ENCODE data around the gene MYOCD. TPM values are rescaled to one million over a fixed set of nuclear protein-coding genes. Genes with fewer than 3 reads are reported as not detected.
A peak's percentile ranks its signal among the peaks of the same experiment; 100 is the strongest.

The MYOCD gene
- total and polyA plus RNA-seq, 4 donors = 0.73 to 6.1 (median 3.1) TPM

DNA sequence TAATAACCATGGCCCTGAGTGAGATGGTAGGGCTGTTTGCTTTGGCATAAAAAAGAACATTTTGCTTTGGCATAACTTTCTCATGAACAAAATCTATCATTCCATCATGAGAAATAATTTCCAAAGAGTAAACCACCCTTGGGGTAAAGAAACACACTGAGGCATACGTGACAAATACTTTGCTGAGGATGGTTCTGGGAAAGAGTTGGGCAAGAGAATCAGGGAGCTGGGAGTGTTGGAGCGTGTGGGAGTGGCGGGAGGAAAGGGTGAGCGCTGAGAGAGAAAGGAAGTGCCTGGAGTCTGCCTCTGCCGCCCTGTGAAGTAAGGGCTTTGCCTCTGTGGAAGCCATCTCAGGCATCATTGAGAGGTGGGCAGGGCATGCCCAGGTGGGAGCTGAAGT is 63.4 kb downstream of the MYOCD start:
- Histone ChIP-seq H3K36me3 (ENCODE audit: control insufficient read depth in 4 of 4, insufficient read depth in 4 of 4, low read length in 4 of 4) (no peaks in the 10 kb centered on the region), H3K4me1 (ENCODE audit: control insufficient read depth in 5 of 5, insufficient read depth in 5 of 5, low read length in 5 of 5) (peaks cover 0 to 22% (median 7%) of the 10 kb centered on the region in 5 donors), H3K9me3 (ENCODE audit: control insufficient read depth in 4 of 4, insufficient read depth in 3 of 4, low read length in 3 of 4) (no peaks in the 10 kb centered on the region), H3K4me3 (no peak overlapping the region), H3K27me3 (ENCODE audit: control insufficient read depth in 3 of 3, insufficient read depth in 3 of 3, low read length in 2 of 3) (peaks cover 0 to 2% (median 0%) of the 10 kb centered on the region in 3 donors), H3K9ac (ENCODE audit: insufficient read depth in 1 of 2, low read length in 2 of 2) (no peak overlapping the region), H3K27ac (ENCODE audit: low read depth in 1 of 2, low read length in 1 of 2) (peak overlapping the region in 1 of 2 donors; percentile 92)
- DNase-seq = no peak
- no peak for TF ChIP-seq CTCF (IDR thresholded peaks at IDR 0.05; ENCODE audit: control extremely low read depth, extremely low read depth)
- 72 to 83% methylated on average over 5 of the region's 5 CpGs for WGBS, 2 donors
- no peak for ATAC-seq (ENCODE audit: insufficient read depth, low FRiP score)

DNA sequence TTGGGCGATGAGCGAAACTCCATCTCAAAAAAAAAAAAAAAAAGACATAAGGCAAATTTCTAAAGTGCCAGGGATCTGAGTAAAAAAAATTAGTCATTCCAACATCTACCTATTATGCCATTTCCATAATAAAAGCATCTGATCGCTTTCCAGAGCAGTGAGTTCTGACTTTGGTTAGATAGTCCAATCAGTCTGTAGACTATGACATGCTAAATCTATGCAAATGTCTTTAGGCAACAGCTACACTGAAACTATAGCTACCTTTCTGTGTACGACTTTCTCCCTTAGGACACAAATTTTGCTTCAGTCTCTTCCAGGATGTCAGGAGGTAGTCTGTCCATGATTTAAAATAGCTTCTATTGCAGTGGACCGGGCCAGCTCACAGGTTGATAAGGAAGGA is 64.7 kb downstream of the MYOCD start:
- Histone ChIP-seq H3K36me3 (ENCODE audit: control insufficient read depth in 4 of 4, insufficient read depth in 4 of 4, low read length in 4 of 4) (no peaks in the 10 kb centered on the region), H3K9me3 (ENCODE audit: control insufficient read depth in 4 of 4, insufficient read depth in 3 of 4, low read length in 3 of 4) (no peaks in the 10 kb centered on the region), H3K27me3 (ENCODE audit: control insufficient read depth in 3 of 3, insufficient read depth in 3 of 3, low read length in 2 of 3) (peaks cover 0 to 2% (median 0%) of the 10 kb centered on the region in 3 donors), H3K4me3 (no peak overlapping the region), H3K4me1 (ENCODE audit: control insufficient read depth in 5 of 5, insufficient read depth in 5 of 5, low read length in 5 of 5) (peaks cover 0 to 26% (median 13%) of the 10 kb centered on the region in 5 donors), H3K9ac (ENCODE audit: insufficient read depth in 1 of 2, low read length in 2 of 2) (no peak overlapping the region), H3K27ac (ENCODE audit: low read depth in 1 of 2, low read length in 1 of 2) (peak overlapping the region; percentile 17 to 92)
- ATAC-seq (ENCODE audit: insufficient read depth, low FRiP score) (no peak), DNase-seq (no peak)
- no peak for TF ChIP-seq CTCF (IDR thresholded peaks at IDR 0.05; ENCODE audit: control extremely low read depth, extremely low read depth)
- WGBS, 2 donors = 90% methylated on average over 5 of the region's 5 CpGs

DNA sequence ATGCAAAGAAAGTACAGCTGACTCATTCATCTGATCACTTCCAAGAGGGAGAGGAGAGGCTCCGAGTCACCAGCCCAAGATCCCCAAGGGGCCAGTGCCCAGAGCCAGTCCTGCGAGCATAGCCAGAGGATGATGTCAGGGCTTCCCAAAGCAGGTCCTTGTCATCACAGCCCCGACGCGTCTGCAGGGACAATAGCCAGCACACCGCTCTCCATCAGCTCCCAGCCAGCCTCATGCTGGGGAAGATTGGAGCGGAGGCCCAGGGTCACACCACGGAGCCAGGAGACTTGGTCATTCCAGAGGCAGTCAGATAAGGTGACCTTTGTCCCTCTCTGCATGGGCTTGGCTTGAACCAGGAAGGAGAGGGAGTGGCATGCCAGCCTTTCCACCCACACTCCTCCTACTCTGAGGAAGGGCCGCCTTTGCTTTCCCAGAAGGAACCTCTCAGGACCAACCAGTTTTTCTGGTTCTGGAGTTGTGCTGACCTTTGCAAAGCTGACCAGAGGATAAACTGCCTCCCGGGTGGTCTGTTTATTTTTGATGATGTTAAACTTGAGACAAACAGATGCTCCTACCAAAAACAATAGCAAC is 65.3 kb downstream of the MYOCD start:
- Histone ChIP-seq H3K27ac (ENCODE audit: low read depth in 1 of 2, low read length in 1 of 2) (peak overlapping the region; percentile 7 to 94), H3K4me1 (ENCODE audit: control insufficient read depth in 5 of 5, insufficient read depth in 5 of 5, low read length in 5 of 5) (peaks cover 0 to 30% (median 15%) of the 10 kb centered on the region in 5 donors), H3K9me3 (ENCODE audit: control insufficient read depth in 4 of 4, insufficient read depth in 3 of 4, low read length in 3 of 4) (no peaks in the 10 kb centered on the region), H3K27me3 (ENCODE audit: control insufficient read depth in 3 of 3, insufficient read depth in 3 of 3, low read length in 2 of 3) (peaks cover 0 to 2% (median 0%) of the 10 kb centered on the region in 3 donors), H3K9ac (ENCODE audit: insufficient read depth in 1 of 2, low read length in 2 of 2) (no peak overlapping the region), H3K4me3 (no peak overlapping the region), H3K36me3 (ENCODE audit: control insufficient read depth in 4 of 4, insufficient read depth in 4 of 4, low read length in 4 of 4) (no peaks in the 10 kb centered on the region)
- TF ChIP-seq CTCF (IDR thresholded peaks at IDR 0.05; ENCODE audit: control extremely low read depth, extremely low read depth) = no peak
- ATAC-seq (ENCODE audit: insufficient read depth, low FRiP score) = peak; percentile 84
- 26 to 34% methylated on average over 10 of the region's 10 CpGs for WGBS, 2 donors
- peak; percentile 60 to 73 (median 72) for DNase-seq

GRCh38 chr17:12731839-12732238 is 66.1 kb downstream of the MYOCD start:
- ATAC-seq (ENCODE audit: insufficient read depth, low FRiP score) = no peak
- H3K27ac ChIP-seq (ENCODE audit: low read depth in 1 of 2, low read length in 1 of 2) = peak overlapping the region in 1 of 2 donors; percentile 94

More at GRCh38 chr17:12731839-12732238, 66.1 kb downstream of the MYOCD start:
- TF ChIP-seq CTCF (IDR thresholded peaks at IDR 0.05; ENCODE audit: control extremely low read depth, extremely low read depth) = no peak
- H3K36me3 ChIP-seq (ENCODE audit: control insufficient read depth in 4 of 4, insufficient read depth in 4 of 4, low read length in 4 of 4) = no peaks in the 10 kb centered on the region
- 88 to 91% methylated on average over 8 of the region's 8 CpGs for WGBS, 2 donors
- no peak for DNase-seq
- H3K27me3 ChIP-seq (ENCODE audit: control insufficient read depth in 3 of 3, insufficient read depth in 3 of 3, low read length in 2 of 3) = peaks cover 0 to 2% (median 0%) of the 10 kb centered on the region in 3 donors
- no peaks in the 10 kb centered on the region for H3K9me3 ChIP-seq (ENCODE audit: control insufficient read depth in 4 of 4, insufficient read depth in 3 of 4, low read length in 3 of 4)
- no peak overlapping the region for H3K9ac ChIP-seq (ENCODE audit: insufficient read depth in 1 of 2, low read length in 2 of 2)
- no peak overlapping the region for H3K4me3 ChIP-seq
- peaks cover 0 to 30% (median 15%) of the 10 kb centered on the region in 5 donors for H3K4me1 ChIP-seq (ENCODE audit: control insufficient read depth in 5 of 5, insufficient read depth in 5 of 5, low read length in 5 of 5)
